H1 (cell line): ENCODE results near the gene DHX32. TPM values are rescaled to one million over a fixed set of nuclear protein-coding genes. Genes with fewer than 3 reads are reported as not detected.

ENCODE experiments used
- BACH1 ChIP-seq: IDR thresholded peaks from 2 replicates; pipeline ENCODE4 v1.6.1; 2012; ENCODE audit warnings: low read length, improper control_type of control experiment
- JUN ChIP-seq: IDR thresholded peaks from 2 replicates; pipeline ENCODE4 v1.6.1; 2011; ENCODE audit warnings: low read depth, mild to moderate bottlenecking, improper control_type of control experiment, low read length
- POLR2AphosphoS5 ChIP-seq: IDR thresholded peaks from 2 replicates; pipeline ENCODE4 v1.6.1; 2011; ENCODE audit warnings: low read depth, low read length
- POU5F1 ChIP-seq: IDR thresholded peaks from 2 replicates; pipeline ENCODE4 v1.6.1; 2011; ENCODE audit warnings: low read depth, mild to moderate bottlenecking, low read length, moderate library complexity
- SP4 ChIP-seq: IDR thresholded peaks from 2 replicates; pipeline ENCODE4 v1.6.1; 2012; ENCODE audit warnings: low read length, inconsistent platforms
- TAF1 ChIP-seq: IDR thresholded peaks from 2 replicates; pipeline ENCODE4 v1.6.1; 2011; ENCODE audit warnings: mild to moderate bottlenecking, low read depth, low read length
- ZNF274 ChIP-seq: IDR thresholded peaks from 2 replicates; pipeline ENCODE4 v1.7.0; 2012; ENCODE audit warnings: low read length, borderline replicate concordance; ENCODE audit errors: extremely low read depth
- polyA plus RNA-seq, 7 experiments: library from polyadenylated mRNA; depleted of rRNA in 3 of 7; stranded (reverse) in 5 of 7; unstranded in 2 of 7; fragments of >200 nt in 5 of 7; fragments of 200-250 nt in 2 of 7; gene quantifications; 1 replicate in 5 of 7; 2 replicates in 1 of 7; 4 replicates in 1 of 7; pipeline versions ENCODE4 v1.2.1 to v1.2.3, GENCODE V29; 2011 to 2013; ENCODE audit warnings: missing spikeins in 2 of 7, mixed read lengths in 2 of 7
- total RNA-seq: library from RNA; stranded (reverse); fragmentation: NEBNext Ultra II Directional; extraction: Animal tissue kit (Norgen Biotek cat#: 25700); gene quantifications from 2 replicates; pipeline ENCODE4 v1.2.1, GENCODE V29; 2021
- TF ChIP-seq, protein P1 (sequence below): fragments of 300-600 bp; sonication (generic); IDR thresholded peaks from 2 replicates; pipeline ENCODE4 v1.7.1; 2012; ENCODE audit warnings: low read length, moderate library complexity, mild to moderate bottlenecking, inconsistent platforms; ENCODE audit not compliant: insufficient replicate concordance
- TF ChIP-seq, protein P2 (sequence below): IDR thresholded peaks from 2 replicates; pipeline ENCODE4 v1.6.1; 2012; ENCODE audit warnings: low read length, inconsistent platforms
- TF ChIP-seq, protein P3 (sequence below): IDR thresholded peaks from 2 replicates; pipeline ENCODE4 v1.6.1; 2012; ENCODE audit warnings: inconsistent platforms

DHX32 gene
- total and polyA plus RNA-seq, 2 of the 8 experiments (the other 6 are each of a cell fraction or from before 2014, with no cell fraction given), result 12.4 to 15.8 TPM

DNA sequence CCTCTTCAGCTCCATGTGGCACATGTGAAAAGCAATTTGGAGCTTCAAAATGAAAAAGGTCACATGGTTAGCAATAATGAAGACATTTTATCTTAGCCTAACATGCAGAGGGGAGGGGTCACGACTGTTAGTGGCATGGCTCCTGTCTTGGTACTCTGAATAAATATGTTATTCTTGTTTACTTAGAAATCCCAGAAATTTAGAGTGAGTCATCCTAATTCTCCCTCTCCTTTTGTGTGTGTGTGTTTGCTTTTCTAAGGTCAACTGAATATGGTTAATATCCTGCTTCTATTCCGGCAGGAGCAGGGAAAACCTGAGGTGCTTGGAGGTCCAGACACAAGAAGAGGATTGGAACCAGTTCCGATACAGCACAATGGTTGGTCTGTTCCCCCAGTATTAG is 40.1 kb downstream of the DHX32 start (continued):
- TF ChIP-seq, protein P1, sequence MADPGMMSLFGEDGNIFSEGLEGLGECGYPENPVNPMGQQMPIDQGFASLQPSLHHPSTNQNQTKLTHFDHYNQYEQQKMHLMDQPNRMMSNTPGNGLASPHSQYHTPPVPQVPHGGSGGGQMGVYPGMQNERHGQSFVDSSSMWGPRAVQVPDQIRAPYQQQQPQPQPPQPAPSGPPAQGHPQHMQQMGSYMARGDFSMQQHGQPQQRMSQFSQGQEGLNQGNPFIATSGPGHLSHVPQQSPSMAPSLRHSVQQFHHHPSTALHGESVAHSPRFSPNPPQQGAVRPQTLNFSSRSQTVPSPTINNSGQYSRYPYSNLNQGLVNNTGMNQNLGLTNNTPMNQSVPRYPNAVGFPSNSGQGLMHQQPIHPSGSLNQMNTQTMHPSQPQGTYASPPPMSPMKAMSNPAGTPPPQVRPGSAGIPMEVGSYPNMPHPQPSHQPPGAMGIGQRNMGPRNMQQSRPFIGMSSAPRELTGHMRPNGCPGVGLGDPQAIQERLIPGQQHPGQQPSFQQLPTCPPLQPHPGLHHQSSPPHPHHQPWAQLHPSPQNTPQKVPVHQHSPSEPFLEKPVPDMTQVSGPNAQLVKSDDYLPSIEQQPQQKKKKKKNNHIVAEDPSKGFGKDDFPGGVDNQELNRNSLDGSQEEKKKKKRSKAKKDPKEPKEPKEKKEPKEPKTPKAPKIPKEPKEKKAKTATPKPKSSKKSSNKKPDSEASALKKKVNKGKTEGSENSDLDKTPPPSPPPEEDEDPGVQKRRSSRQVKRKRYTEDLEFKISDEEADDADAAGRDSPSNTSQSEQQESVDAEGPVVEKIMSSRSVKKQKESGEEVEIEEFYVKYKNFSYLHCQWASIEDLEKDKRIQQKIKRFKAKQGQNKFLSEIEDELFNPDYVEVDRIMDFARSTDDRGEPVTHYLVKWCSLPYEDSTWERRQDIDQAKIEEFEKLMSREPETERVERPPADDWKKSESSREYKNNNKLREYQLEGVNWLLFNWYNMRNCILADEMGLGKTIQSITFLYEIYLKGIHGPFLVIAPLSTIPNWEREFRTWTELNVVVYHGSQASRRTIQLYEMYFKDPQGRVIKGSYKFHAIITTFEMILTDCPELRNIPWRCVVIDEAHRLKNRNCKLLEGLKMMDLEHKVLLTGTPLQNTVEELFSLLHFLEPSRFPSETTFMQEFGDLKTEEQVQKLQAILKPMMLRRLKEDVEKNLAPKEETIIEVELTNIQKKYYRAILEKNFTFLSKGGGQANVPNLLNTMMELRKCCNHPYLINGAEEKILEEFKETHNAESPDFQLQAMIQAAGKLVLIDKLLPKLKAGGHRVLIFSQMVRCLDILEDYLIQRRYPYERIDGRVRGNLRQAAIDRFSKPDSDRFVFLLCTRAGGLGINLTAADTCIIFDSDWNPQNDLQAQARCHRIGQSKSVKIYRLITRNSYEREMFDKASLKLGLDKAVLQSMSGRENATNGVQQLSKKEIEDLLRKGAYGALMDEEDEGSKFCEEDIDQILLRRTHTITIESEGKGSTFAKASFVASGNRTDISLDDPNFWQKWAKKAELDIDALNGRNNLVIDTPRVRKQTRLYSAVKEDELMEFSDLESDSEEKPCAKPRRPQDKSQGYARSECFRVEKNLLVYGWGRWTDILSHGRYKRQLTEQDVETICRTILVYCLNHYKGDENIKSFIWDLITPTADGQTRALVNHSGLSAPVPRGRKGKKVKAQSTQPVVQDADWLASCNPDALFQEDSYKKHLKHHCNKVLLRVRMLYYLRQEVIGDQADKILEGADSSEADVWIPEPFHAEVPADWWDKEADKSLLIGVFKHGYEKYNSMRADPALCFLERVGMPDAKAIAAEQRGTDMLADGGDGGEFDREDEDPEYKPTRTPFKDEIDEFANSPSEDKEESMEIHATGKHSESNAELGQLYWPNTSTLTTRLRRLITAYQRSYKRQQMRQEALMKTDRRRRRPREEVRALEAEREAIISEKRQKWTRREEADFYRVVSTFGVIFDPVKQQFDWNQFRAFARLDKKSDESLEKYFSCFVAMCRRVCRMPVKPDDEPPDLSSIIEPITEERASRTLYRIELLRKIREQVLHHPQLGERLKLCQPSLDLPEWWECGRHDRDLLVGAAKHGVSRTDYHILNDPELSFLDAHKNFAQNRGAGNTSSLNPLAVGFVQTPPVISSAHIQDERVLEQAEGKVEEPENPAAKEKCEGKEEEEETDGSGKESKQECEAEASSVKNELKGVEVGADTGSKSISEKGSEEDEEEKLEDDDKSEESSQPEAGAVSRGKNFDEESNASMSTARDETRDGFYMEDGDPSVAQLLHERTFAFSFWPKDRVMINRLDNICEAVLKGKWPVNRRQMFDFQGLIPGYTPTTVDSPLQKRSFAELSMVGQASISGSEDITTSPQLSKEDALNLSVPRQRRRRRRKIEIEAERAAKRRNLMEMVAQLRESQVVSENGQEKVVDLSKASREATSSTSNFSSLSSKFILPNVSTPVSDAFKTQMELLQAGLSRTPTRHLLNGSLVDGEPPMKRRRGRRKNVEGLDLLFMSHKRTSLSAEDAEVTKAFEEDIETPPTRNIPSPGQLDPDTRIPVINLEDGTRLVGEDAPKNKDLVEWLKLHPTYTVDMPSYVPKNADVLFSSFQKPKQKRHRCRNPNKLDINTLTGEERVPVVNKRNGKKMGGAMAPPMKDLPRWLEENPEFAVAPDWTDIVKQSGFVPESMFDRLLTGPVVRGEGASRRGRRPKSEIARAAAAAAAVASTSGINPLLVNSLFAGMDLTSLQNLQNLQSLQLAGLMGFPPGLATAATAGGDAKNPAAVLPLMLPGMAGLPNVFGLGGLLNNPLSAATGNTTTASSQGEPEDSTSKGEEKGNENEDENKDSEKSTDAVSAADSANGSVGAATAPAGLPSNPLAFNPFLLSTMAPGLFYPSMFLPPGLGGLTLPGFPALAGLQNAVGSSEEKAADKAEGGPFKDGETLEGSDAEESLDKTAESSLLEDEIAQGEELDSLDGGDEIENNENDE, result no peak
- TF ChIP-seq POU5F1 (no peak), BACH1 (no peak), ZNF274 (no peak), JUN (no peak), SP4 (no peak), TAF1 (no peak), POLR2AphosphoS5 (no peak)
- TF ChIP-seq, protein P2, sequence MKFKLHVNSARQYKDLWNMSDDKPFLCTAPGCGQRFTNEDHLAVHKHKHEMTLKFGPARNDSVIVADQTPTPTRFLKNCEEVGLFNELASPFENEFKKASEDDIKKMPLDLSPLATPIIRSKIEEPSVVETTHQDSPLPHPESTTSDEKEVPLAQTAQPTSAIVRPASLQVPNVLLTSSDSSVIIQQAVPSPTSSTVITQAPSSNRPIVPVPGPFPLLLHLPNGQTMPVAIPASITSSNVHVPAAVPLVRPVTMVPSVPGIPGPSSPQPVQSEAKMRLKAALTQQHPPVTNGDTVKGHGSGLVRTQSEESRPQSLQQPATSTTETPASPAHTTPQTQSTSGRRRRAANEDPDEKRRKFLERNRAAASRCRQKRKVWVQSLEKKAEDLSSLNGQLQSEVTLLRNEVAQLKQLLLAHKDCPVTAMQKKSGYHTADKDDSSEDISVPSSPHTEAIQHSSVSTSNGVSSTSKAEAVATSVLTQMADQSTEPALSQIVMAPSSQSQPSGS, result no peak
- TF ChIP-seq, protein P3, sequence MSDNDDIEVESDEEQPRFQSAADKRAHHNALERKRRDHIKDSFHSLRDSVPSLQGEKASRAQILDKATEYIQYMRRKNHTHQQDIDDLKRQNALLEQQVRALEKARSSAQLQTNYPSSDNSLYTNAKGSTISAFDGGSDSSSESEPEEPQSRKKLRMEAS, result no peak
